Activated CD8-positive, alpha-beta memory T cell treated with anti-CD3 and anti-CD28 coated beads for 24 hours (primary cell): Measurements from ENCODE around the gene U2SURP.
"Not testable (repeated sequence)": the region's sequence is repeated elsewhere in the genome, so short reads cannot be mapped to it uniquely, and the experiment has no call there.

Experiments used
- DNase-seq: peaks from one replicate; pipeline ENCODE4 v3.0.0-alpha.2; 2020

The U2SURP gene

DNA sequence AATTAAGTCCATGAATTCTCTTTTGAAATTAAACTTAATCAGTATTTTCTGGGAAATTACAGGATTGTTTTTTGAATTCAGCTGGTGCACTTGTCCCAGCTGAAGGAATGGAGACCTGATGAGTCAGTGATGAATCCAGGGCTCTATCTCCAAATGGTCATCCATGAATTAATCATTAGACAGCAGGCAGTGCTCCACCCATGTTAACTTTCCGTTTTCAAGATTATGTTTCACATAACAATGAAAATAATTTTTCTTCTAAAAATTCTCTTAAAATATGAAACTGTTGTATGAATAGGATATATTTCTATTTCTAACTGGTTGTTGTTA lies 24.0 kb upstream of the U2SURP start:
- DNase-seq, result no peak

DNA sequence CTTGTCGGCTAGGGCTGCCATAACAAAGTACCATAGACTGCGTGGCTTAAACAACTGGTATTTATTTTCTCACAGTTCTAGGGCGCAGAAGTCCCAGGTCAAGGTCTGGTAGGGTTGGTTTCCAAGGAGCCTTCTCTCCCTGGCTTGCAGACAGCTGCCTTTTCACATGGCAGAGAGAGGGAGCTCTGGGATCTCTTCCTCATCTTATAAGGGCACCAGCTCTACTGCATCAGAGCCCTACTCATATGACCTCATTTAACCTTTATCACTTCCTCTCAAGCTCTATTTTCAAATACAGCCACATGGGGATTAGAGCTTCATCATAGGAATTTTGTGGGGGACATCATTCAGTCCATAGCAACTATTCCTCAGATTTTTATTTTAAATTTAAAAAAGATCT lies 20.3 kb upstream of the U2SURP start:
- DNase-seq, result no peak

DNA sequence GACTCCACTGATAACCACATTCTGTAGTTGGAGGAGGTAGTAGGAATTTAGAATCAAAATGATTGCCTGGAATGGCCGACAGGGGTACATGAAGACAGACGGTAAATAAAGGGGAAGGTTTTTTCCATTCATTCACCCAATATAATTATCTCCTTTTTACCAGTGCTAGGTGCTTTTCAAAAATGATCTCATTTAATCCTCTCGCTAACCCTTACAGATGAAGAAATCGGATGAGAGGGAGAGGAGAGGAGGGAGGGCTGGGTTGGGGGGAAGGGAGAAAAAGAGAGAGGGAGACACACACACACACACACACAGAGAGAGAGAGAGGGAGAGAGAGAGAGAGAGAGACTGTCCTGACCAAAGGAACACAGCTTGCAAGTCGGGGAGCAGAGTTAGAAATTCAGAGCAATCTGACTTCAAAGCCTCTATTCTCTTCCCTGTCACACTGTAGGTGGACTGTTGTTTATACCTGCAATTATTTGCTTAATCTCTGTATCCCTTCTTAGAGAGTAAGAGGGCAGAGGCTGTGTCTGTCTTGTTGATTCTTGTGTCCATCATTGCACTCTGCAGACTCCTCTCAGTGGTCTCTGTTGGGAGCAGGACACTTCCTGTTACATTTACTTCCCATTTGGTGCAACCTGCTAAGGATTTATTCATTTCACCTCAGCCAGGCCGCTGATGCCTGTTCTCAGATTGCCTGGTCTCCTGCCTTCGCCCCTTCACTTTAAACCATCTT lies 19.2 kb upstream of the U2SURP start:
- no peak for DNase-seq

DNA sequence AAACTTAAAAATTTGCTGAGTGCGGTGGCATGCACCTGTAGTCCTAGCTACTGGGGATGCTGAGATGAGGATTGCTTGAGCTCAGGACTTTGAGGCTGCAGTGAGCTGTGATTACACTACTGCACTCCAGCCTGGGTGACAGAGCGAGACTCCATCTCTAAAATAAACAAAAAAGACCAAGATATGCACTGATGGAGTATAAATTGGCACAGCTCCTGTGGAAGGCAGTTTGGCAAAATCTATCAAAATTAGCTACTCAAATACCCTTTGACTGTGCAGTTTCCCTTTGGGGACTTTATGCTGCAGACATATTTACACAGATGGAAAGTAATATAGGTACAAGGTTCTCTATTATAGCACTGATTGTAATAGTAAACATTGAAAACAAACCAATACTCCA lies 18.1 kb upstream of the U2SURP start:
- DNase-seq, result no peak

DNA sequence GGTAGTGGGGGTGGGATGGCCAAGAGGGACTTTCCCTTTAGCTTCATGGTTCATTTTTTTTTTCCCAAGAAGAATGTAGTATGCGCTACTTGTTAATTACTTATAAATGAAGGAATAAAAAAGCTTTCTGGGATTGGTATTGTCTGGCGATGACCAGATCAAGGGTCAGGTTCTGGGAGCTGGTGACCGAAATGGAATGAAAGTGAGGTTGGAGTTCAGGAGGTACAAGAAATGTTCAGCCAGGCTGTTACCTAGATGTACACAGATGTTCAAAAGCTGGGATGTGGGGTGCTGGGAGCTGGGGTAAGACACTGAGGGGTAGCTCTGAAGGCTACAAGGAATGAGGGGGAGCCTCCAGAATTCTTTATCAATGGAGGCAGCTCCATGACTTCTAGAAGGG lies 17.1 kb upstream of the U2SURP start:
- no peak for DNase-seq

DNA sequence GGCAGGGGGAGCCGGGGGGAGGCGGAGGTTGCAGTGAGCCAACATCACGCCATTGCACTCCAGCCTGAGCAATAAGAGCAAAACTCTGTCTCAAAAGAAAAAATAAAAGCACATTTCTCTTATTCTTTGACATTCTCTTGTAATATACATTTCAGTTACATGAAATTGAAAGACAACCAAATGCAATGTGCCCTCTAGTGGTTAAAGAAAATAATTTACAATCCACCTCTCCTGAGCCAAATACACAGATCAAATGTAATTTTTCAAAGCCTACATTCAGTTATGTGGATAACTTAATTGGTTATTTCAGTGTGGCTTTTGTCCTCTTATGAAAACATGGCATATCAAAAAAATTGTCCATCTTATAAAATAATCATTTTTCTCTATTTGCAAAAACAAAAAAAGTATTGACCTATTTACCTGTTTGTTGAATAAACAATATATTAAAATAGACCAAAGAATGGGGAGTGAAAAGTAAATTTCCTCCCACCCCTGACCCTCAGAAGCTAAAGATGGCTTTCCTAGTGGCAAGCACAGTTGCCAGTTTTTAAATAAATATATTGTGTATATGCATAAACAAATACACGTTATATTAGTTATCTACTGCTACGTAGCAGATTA lies 14.2 kb upstream of the U2SURP start:
- DNase-seq, result no peak

DNA sequence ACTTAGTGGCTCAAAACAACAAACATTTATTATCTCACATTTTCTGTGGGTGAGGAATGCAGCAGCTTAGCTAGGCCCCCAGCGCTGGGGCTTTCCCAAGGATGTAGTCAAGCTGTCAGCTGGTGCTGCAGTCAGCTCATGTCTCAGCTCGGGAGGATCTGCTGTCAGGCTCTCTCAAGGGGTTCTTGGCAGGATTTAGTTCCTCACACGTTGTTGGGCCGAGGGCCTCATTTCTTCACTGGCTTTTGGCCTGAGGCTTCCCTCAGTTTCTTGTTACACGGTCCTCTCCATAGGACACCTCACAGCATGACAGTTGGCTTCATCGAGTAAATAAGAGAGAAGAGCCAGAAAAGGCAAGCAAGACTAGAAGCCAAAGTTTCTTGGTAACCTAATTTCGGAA lies 13.7 kb upstream of the U2SURP start:
- no peak for DNase-seq

DNA sequence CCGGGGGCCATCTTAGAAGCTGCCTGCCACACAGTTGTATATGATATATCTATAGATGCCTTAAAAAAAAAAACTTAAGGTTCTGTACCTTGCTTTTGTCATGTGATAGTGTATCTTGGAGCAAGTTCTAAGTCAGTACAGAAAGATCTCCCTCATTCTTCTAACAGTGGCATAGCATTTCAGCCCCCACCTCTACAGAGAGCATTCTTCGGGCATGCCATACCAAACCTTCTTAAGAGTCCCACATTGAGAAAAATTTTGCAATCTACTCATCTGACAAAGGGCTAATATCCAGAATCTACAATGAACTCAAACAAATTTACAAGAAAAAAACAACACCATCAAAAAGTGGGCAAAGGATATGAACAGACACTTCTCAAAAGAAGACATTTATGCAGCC lies 13.1 kb upstream of the U2SURP start:
- DNase-seq, result not testable (repeated sequence)

DNA sequence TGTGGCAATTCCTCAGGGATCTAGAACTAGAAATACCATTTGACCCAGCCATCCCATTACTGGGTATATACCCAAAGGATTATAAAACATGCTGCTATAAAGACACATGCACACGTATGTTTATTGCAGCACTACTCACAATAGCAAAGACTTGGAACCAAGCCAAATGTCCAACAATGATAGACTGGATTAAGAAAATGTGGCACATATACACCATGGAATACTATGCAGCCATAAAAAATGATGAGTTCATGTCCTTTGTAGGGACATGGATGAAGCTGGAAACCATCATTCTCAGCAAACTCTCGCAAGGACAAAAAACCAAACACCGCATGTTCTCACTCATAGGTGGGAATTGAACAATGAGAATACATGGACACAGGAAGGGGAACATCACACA lies 12.5 kb upstream of the U2SURP start:
- DNase-seq, result not testable (repeated sequence)

DNA sequence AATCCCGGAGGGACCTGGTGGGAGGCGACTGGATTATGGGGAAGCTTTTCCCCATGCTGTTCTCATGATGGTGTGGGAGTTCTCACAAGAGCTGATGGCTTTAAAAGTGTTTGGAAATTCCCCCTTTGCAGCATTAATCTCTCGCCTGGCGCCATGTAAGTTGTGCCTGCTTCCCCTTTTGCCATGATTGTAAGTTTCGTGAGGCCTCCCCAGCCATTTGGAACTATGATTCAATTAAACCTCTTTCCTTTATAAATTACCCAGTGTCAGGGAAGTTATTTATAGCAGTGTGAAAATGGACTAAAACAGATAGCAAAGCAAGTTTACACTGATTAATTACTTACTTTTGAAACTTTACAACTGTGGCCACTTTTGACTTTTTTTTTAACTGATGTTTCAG lies 10.6 kb upstream of the U2SURP start:
- no peak for DNase-seq

DNA sequence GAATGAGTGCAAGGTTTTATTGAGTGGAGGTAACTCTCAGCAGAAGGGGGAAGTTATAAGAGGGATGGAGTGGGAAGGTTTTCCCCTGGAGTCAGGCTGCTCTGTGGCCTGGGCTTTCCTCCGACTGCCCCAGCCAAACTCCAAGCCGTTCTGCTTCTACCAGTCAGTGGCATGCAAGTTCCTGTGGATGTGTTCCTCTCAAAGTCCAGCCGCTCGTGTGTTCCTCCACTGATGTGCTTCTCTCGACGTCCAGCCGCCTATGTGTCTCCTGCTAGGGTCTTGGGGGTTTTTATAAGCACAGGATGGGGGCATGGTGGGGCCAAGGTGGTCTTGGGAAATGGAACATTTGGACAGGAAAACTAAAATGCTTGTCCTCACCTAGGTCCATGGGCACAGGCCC lies 9.0 kb upstream of the U2SURP start:
- no peak for DNase-seq

DNA sequence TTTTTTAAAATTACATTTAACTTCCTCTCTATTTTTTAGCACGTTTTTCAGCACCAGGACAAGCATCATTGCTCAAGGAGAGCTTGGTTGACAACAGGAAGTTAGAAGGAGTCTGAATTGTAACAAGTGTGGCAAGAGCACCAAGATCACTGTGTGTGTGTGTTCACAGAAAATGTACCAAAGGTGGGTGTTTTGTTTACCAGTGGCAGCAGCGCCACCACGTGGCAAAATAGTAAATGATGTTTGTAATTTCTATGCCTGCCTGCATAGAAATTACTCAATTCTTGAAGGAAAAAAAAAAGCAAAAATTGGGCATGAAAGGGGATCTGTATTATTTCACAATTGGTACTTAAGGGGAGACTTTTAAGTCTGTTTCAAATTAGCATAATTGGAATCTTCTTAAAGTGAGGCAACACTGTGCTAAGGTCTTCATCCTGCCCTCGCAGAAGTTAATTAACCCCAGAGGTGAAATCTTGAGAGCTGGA lies 7.4 kb upstream of the U2SURP start:
- DNase-seq, result peak; percentile 75

DNA sequence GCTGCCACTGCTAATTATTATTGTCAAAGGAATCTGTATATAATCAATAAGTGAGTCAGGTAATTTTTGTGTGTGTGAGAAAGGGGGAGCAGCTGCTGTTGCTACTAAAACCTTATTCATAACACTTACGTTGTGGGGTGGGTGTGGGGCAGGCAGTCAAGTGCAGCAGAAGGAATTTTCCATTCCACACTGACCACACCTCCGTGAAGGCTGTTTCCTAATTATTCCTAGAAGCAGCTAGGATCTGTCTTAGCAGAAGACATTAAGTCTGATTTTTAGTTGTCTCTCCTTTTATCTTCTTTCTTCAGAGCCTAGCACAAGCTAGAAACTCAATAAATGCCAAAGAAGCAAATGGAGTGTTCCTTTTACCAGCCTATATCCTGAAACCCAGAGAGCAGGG lies 4.0 kb upstream of the U2SURP start:
- no peak for DNase-seq

DNA sequence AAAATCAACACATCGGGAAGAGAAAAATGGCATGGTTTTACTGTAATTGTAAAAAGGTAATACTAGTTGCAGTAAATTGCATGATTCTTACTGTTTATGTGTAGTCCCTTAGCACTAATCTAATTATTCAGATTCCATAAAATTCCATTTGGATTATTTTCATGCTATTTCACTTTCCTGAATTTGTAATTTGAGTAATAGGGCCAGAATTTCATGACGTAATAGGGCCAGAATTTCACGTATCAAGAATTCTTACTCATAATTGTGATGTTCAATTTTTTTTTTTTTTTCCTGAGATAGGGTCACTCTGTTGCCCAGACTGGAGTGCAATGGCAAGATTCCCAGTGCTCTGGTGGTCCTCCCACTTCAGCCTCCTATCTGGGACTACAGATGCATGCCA lies 2.9 kb upstream of the U2SURP start:
- DNase-seq, result no peak

DNA sequence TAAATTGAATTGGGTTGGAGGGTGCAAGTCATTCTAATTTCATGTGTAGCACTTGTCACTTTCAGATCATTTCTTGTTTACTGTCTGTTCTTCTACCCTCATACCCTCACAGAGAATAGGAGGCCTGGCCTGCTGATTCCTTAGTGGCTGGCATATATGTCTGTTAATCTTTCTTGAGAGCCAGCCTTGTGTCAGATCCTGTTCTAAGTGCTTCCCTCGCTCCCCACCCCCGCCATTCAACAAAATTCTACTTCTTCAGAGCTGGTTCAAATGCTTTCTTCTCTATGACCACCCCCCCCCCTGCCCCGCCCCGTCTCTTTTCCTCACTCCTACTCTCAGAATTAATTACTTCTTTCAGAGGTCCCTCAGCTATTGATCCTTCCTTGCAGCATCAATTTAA lies 1.5 kb upstream of the U2SURP start:
- DNase-seq, result no peak

DNA sequence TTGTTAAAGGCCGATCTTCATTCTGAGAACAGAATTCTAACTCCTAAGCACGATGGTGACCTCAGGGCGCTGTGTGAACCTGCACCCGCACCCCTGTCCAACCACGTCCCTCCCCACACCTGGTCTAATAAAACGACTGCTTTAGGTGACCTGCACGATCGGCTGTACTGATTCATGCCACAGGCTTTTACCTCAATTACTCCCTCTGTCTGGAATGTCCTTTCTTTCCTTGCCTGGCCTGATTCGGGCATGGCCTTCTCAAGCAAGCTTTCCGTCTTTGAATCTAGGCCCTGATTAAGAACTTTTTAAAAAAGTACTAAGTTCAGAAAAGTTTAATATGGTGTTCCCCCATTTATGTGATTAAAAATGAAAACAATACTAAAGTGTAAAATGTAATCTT lies 842 bp upstream of the U2SURP start:
- DNase-seq, result no peak

DNA sequence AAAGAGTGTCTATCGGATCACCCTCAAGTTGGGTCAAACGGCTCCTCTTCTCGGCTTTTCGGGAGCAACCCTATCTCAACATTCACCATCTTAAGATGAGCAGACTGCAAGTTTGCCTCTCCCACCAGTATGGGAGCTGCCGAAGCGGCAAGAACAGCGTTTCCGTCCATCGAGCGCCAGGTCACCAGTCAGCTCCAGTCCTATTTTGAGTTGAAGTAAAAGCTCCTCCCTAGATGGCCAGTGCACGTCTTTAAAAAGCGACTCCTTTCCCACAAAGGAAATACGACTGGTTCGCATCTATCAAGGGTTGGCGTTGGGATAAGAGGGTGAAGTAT lies 369 bp upstream of the U2SURP start:
- no peak for DNase-seq

DNA sequence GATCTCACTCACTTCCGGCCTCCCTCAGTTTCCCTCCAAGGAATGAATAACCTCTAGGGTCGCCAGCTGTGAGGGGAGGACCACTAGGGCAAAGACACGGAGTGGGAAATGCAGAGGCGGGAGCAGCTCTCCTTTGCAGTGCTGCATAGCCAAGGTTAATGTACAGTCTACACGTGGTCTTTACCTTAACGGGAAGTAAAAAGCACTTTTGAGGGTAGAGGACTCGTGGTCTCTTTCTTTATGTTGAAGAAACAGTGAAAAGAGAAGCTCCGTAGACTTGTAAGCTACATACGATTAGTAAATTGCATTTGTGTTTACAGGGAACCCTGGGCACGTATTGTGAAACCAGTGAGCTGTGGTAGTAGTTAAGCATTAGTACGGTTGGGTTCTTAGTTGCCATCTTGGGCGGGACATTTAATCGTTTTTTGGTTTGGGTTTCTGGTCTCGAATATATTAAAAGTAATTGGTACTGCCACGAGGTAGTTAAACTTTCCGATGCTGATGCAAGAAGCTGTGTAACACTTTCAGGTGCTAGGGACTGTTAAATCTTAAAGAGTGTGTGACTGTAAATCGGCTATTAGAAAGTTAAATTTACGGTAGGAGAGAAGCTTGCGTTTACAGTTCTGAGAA lies 828 bp downstream of the U2SURP start:
- DNase-seq, result no peak

DNA sequence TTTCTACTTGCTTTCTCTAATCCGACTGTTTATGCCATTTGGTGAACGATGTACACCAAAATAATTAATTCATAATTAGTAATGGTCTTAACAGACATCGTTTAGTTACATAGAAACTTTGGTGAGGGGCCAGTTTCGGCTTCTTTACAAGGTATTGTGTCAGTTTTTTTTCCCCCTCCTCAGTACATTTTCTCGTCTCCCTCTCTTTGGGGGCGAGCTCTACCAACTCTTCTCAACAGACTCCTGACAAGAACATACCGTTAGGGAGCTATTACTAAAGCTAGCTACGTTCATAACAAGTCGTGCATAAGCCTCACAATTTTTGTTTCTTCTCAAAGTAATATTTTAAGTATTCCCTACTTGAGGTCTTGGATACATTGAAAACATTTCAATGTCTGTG lies 1.4 kb downstream of the U2SURP start:
- DNase-seq, result no peak

DNA sequence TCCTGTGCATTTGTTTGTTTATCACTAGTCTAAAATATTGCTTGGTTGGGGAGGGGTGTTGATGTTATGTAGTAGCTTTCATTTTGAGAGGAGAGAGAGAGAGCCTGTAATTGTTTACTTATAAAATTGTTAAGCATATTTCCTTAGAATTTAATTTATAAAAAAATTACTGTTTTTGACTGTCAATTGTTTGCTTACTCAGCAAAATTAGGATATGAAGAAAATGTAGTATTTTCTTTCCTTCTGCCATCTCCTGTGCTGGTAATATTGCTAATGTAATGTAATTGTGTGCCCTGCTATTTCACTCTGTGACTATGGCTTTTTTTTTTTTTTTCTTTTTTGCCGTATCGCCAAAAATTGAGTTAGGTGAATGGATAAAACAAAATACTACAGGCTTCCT lies 3.5 kb downstream of the U2SURP start:
- no peak for DNase-seq

DNA sequence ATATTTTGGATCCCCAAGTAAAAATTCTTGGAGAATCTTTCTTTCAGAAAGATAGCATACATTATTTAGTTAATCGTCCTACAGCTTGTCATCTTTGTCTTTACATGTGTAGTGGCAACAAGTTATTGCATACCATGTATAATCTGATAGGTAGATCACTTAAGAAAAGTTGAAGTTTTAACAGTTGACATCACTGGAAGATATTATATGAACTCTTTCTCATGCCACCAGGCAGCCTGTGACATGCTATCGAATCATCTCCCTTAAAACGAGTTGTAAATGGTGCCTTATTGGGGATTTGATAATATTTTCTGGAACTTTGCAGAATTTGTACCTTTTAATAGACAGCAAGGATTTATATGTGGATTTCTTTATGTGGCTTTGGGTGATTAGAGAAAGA lies 8.7 kb downstream of the U2SURP start:
- no peak for DNase-seq

DNA sequence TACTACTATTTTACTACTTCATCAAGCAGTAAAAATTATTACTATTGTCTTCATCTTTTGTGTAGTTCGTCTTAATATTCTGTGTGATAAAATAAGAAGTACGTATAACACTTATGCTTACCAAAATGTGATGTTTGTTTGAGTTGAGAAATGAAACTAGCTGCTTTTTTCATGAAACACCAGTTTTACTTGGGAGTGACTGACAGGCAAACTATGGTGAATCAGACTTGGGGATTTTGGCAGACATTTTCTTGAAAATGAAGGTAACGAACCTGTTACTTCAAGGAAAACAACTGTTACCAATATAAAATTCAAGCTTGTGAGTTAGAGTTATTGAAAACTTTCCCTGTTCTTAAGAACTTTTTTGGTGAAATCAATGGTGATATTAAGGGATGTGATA lies 10.3 kb downstream of the U2SURP start:
- DNase-seq, result no peak

DNA sequence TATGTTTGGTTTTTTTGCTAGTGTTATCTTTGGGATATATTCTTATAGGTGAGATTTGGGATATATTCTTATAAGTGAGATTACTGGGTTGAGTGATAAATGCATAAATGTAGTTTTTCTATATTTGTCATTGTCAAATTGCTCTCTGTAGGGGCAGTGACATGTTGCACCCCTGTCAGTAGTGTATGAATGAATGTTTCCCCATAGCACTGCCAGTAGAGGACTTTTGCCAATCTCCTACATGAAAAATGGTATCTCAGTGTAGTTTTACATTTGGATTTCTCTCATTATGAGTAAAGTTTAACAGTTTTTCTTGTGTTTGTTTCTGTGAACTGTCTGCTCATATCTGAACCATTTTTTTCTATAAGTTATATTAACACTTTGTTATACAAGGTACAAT lies 13.6 kb downstream of the U2SURP start:
- DNase-seq, result no peak

DNA sequence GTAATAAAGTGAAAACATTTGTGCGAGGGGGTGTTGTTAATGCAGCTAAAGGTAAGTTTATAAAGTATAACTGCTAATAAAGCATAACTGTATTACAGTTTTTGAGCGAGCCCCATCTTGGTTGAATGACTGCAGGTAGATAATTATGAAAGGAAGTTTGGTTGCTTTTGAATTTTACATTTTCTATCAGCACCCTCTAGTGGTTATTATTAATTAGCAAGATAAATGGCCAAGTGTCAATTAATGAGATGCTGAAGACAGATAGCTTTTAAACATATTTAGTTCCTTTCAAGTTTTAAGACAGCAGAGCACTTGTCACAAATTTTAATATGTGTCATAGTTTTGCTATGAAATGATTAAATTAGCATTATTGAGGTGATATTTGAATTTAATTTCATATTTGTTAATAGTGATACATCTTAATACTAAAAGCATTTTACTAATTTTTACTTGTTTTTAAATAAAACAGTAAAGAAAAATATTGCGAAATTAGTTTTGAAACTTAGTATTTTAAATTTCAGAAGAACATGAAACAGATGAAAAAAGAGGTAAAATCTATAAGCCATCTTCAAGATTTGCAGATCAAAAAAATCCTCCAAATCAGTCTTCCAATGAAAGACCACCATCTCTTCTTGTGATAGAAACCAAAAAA lies 15.1 kb downstream of the U2SURP start:
- DNase-seq, result no peak
